WTC11 (cell line): ENCODE results near the gene MYL5.

ENCODE experiments used
- CTCF ChIP-seq: fragments of 200-600 bp; IDR thresholded peaks from 2 replicates; pipeline ENCODE4 v1.8.0; 2022; ENCODE audit warnings: antibody characterized with exemption
- USF2 ChIP-seq: sonication (generic); formaldehyde crosslinking; IDR thresholded peaks from 2 replicates; pipeline ENCODE4 v1.8.1; 2023; ENCODE audit warnings: mild to moderate bottlenecking, missing genetic modification reagents, moderate library complexity
- ZNF138 ChIP-seq: sonication (generic); formaldehyde crosslinking; conservative IDR thresholded peaks from 2 replicates; pipeline ENCODE4 v1.8.1; 2022; ENCODE audit warnings: mild to moderate bottlenecking, moderate library complexity, missing genetic modification reagents
- TF ChIP-seq, protein P1 (sequence below): sonication (generic); formaldehyde crosslinking; IDR thresholded peaks from 2 replicates; pipeline ENCODE4 v1.8.1; 2022; ENCODE audit warnings: low read depth, mild to moderate bottlenecking, moderate library complexity, missing genetic modification reagents, borderline replicate concordance
- TF ChIP-seq, protein P2 (sequence below): sonication (generic); formaldehyde crosslinking; IDR thresholded peaks from 2 replicates; pipeline ENCODE4 v1.8.1; 2022; ENCODE audit warnings: low read depth, missing genetic modification reagents, borderline replicate concordance
- TF ChIP-seq, protein P3 (sequence below): sonication (generic); formaldehyde crosslinking; IDR thresholded peaks from 2 replicates; pipeline ENCODE4 v1.8.0; 2023; ENCODE audit warnings: missing genetic modification reagents

GRCh38 chr4:688854-689681, 14.7 kb downstream of the MYL5 start, which contains the start of gene SLC49A3:
- TF ChIP-seq CTCF (no peak), USF2 (no peak), ZNF138 (CRISPR knock-in tag) (no peak)
- TF ChIP-seq, protein P1, sequence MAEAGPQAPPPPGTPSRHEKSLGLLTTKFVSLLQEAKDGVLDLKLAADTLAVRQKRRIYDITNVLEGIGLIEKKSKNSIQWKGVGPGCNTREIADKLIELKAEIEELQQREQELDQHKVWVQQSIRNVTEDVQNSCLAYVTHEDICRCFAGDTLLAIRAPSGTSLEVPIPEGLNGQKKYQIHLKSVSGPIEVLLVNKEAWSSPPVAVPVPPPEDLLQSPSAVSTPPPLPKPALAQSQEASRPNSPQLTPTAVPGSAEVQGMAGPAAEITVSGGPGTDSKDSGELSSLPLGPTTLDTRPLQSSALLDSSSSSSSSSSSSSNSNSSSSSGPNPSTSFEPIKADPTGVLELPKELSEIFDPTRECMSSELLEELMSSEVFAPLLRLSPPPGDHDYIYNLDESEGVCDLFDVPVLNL (CRISPR knock-in tag), result no peak
- TF ChIP-seq, protein P2, sequence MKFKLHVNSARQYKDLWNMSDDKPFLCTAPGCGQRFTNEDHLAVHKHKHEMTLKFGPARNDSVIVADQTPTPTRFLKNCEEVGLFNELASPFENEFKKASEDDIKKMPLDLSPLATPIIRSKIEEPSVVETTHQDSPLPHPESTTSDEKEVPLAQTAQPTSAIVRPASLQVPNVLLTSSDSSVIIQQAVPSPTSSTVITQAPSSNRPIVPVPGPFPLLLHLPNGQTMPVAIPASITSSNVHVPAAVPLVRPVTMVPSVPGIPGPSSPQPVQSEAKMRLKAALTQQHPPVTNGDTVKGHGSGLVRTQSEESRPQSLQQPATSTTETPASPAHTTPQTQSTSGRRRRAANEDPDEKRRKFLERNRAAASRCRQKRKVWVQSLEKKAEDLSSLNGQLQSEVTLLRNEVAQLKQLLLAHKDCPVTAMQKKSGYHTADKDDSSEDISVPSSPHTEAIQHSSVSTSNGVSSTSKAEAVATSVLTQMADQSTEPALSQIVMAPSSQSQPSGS (CRISPR knock-in tag), result no peak
- TF ChIP-seq, protein P3, sequence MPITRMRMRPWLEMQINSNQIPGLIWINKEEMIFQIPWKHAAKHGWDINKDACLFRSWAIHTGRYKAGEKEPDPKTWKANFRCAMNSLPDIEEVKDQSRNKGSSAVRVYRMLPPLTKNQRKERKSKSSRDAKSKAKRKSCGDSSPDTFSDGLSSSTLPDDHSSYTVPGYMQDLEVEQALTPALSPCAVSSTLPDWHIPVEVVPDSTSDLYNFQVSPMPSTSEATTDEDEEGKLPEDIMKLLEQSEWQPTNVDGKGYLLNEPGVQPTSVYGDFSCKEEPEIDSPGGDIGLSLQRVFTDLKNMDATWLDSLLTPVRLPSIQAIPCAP (CRISPR knock-in tag), result no peak
